ENCODE data around the gene MYT1.

- TF ChIP-seq CTCF (IDR thresholded peaks at IDR 0.05): no peak
- no peak for TF ChIP-seq POLR2A (IDR thresholded peaks at IDR 0.05)
Observed at GRCh38 chr20:64188091-64188490, 23.8 kb downstream of the MYT1 start.
